Breast epithelium (tissue), 3 donors: ENCODE measurements around the gene HSPA2.

ENCODE experiments used
- CTCF ChIP-seq, 3 donors: fragments of 450-650 bp; IDR thresholded peaks; one replicate each; pipeline ENCODE4 v1.5.1; 2016 to 2017; ENCODE audit warnings: antibody characterized with exemption in 3 of 3, mild to moderate bottlenecking in 3 of 3, moderate library complexity in 3 of 3
- POLR2A ChIP-seq: fragments of 450-650 bp; IDR thresholded peaks from one replicate; pipeline ENCODE4 v1.6.1; 2016; ENCODE audit warnings: antibody characterized with exemption, mild to moderate bottlenecking, moderate library complexity
- POLR2AphosphoS5 ChIP-seq, 3 donors: sonication (generic); formaldehyde crosslinking; IDR thresholded peaks; one replicate each; pipeline ENCODE4 v1.6.1; 2017; ENCODE audit warnings: antibody characterized with exemption in 3 of 3

GRCh38 chr14:64513271-64513670 is 27.3 kb upstream of the HSPA2 start:
- no peak for TF ChIP-seq CTCF (IDR thresholded peaks at IDR 0.05)
- TF ChIP-seq POLR2A: no peak
- no peak for TF ChIP-seq POLR2AphosphoS5 (IDR thresholded peaks at IDR 0.05)
